Mesendoderm (in vitro differentiated cells): Measurements from ENCODE around the gene FGD4.
A peak's percentile ranks its signal among the peaks of the same experiment; 100 is the strongest.

Experiments used
- DNase-seq: peaks from one replicate; pipeline ENCODE4 v3.0.0; 2013
- H2AK5ac ChIP-seq: 2 replicates; pipeline ENCODE4 v1.6.1; 2013; ENCODE audit warnings: low read length, inconsistent platforms
- H2BK120ac ChIP-seq: 2 replicates; pipeline ENCODE4 v1.6.1; 2013; ENCODE audit warnings: low read depth, mild to moderate bottlenecking, low read length, moderate library complexity, mixed read lengths
- H2BK15ac ChIP-seq: replicated peaks from 2 replicates; pipeline ENCODE4 v1.6.1; 2013; ENCODE audit warnings: low read depth, mild to moderate bottlenecking, moderate library complexity
- H2BK5ac ChIP-seq: 2 replicates; pipeline ENCODE4 v1.6.1; 2013; ENCODE audit warnings: low read length, inconsistent platforms
- H3K18ac ChIP-seq: 2 replicates; pipeline ENCODE4 v1.6.1; 2013; ENCODE audit warnings: mild to moderate bottlenecking, low read length, mixed read lengths
- H3K23ac ChIP-seq: one replicate; pipeline ENCODE4 v1.6.1; 2013; ENCODE audit warnings: low read length
- H3K27ac ChIP-seq: 2 replicates; pipeline ENCODE4 v1.5.1; 2013; ENCODE audit warnings: low read depth, mild to moderate bottlenecking, inconsistent platforms, low read length, moderate library complexity
- H3K27me3 ChIP-seq: 2 replicates; pipeline ENCODE4 v1.6.1; 2013; ENCODE audit warnings: low read length, control low read depth, mild to moderate bottlenecking, inconsistent platforms; ENCODE audit not compliant: insufficient read depth, poor library complexity
- H3K36me3 ChIP-seq: 2 replicates; pipeline ENCODE4 v1.6.1; 2013; ENCODE audit warnings: low read length, inconsistent platforms; ENCODE audit not compliant: control insufficient read depth, insufficient read depth
- H3K4ac ChIP-seq: one replicate; pipeline ENCODE4 v1.6.1; 2013; ENCODE audit warnings: low read depth, mild to moderate bottlenecking, low read length, moderate library complexity
- H3K4me1 ChIP-seq: 2 replicates; pipeline ENCODE4 v1.6.1; 2013; ENCODE audit warnings: low read depth, low read length, inconsistent platforms; ENCODE audit not compliant: control insufficient read depth
- H3K4me2 ChIP-seq: 2 replicates; pipeline ENCODE4 v1.6.1; 2013; ENCODE audit warnings: low read length
- H3K4me3 ChIP-seq: 2 replicates; pipeline ENCODE4 v1.5.1; 2013; ENCODE audit warnings: mild to moderate bottlenecking, low read length
- H3K56ac ChIP-seq: one replicate; pipeline ENCODE4 v1.6.1; 2013; ENCODE audit warnings: low read length
- H3K79me1 ChIP-seq: 2 replicates; pipeline ENCODE4 v1.6.1; 2013; ENCODE audit warnings: low read length, inconsistent platforms
- H3K79me2 ChIP-seq: 2 replicates; pipeline ENCODE4 v1.6.1; 2013; ENCODE audit warnings: mild to moderate bottlenecking, low read length; ENCODE audit not compliant: control insufficient read depth, insufficient read depth
- H3K9ac ChIP-seq: 2 replicates; pipeline ENCODE4 v1.6.1; 2013; ENCODE audit warnings: low read length, inconsistent platforms
- H4K5ac ChIP-seq: one replicate; pipeline ENCODE4 v1.6.1; 2013; ENCODE audit warnings: low read length
- H4K8ac ChIP-seq: one replicate; pipeline ENCODE4 v1.6.1; 2013; ENCODE audit warnings: low read depth, mild to moderate bottlenecking, control low read depth, low read length, moderate library complexity
- WGBS: extraction: QIAGEN DNeasy Blood & Tissue Kit; methylation state at CpG from one replicate; pipeline ENCODE4 v1.1.7; 2013; ENCODE audit warnings: low lambda C conversion rate, missing lambda C conversion rate; ENCODE audit not compliant: insufficient coverage; ENCODE audit errors: extremely low coverage; 5-methylcytosine and 5-hydroxymethylcytosine counted together

Gene FGD4

GRCh38 chr12:32482226-32482625 lies 82.9 kb downstream of the FGD4 start:
- H3K79me2 ChIP-seq = no peaks in the 10 kb centered on the region
- no peak overlapping the region for H2BK5ac ChIP-seq
- no peak overlapping the region for H2AK5ac ChIP-seq
- H3K4me2 ChIP-seq = no peak overlapping the region
- no peak overlapping the region for H2BK15ac ChIP-seq
- no CpG with 5 or more reads among the region's 3 CpGs for WGBS
- no peaks in the 10 kb centered on the region for H3K79me1 ChIP-seq
- no peaks in the 10 kb centered on the region for H3K4me1 ChIP-seq
- H3K36me3 ChIP-seq = no peaks in the 10 kb centered on the region
- H3K4ac ChIP-seq = no peak overlapping the region
- no peak overlapping the region for H3K18ac ChIP-seq
- H3K9ac ChIP-seq = no peak overlapping the region
- no peak overlapping the region for H3K56ac ChIP-seq
- H4K5ac ChIP-seq = no peak overlapping the region
- no peak overlapping the region for H3K27ac ChIP-seq
- H2BK120ac ChIP-seq = no peak overlapping the region
- no peak overlapping the region for H3K23ac ChIP-seq
- no peak overlapping the region for H4K8ac ChIP-seq
- H3K27me3 ChIP-seq = no peaks in the 10 kb centered on the region
- DNase-seq = no peak
- no peak overlapping the region for H3K4me3 ChIP-seq

- Histone ChIP-seq H3K4me2 (no peak overlapping the region), H3K79me1 (no peaks in the 10 kb centered on the region), H3K56ac (no peak overlapping the region), H3K27ac (no peak overlapping the region), H3K4me1 (no peaks in the 10 kb centered on the region), H2BK15ac (no peak overlapping the region), H4K8ac (no peak overlapping the region), H2AK5ac (no peak overlapping the region), H3K79me2 (no peaks in the 10 kb centered on the region), H3K27me3 (no peaks in the 10 kb centered on the region), H3K9ac (no peak overlapping the region), H3K18ac (no peak overlapping the region), H2BK5ac (no peak overlapping the region), H3K36me3 (no peaks in the 10 kb centered on the region), H2BK120ac (no peak overlapping the region), H3K4me3 (no peak overlapping the region), H3K23ac (no peak overlapping the region), H3K4ac (no peak overlapping the region), H4K5ac (no peak overlapping the region)
- DNase-seq = no peak
These were observed 84.1 kb downstream of the FGD4 start for GRCh38 chr12:32483499-32483898.

GRCh38 chr12:32483993-32484392 lies 84.6 kb downstream of the FGD4 start:
- no peaks in the 10 kb centered on the region for H3K79me1 ChIP-seq
- no peak for DNase-seq
- WGBS = no CpG with 5 or more reads among the region's 1 CpG
- no peak overlapping the region for H2BK120ac ChIP-seq
- no peak overlapping the region for H3K9ac ChIP-seq
- no peak overlapping the region for H3K4ac ChIP-seq
- no peak overlapping the region for H3K56ac ChIP-seq
- H3K4me2 ChIP-seq = no peak overlapping the region
- no peaks in the 10 kb centered on the region for H3K27me3 ChIP-seq
- no peak overlapping the region for H3K4me3 ChIP-seq
- H3K18ac ChIP-seq = no peak overlapping the region
- no peak overlapping the region for H2AK5ac ChIP-seq
- no peak overlapping the region for H2BK15ac ChIP-seq
- no peak overlapping the region for H3K23ac ChIP-seq
- H3K36me3 ChIP-seq = no peaks in the 10 kb centered on the region
- H4K5ac ChIP-seq = no peak overlapping the region
- H3K79me2 ChIP-seq = peaks cover 1% of the 10 kb centered on the region
- no peak overlapping the region for H2BK5ac ChIP-seq
- H3K4me1 ChIP-seq = no peaks in the 10 kb centered on the region
- no peak overlapping the region for H4K8ac ChIP-seq
- H3K27ac ChIP-seq = no peak overlapping the region

GRCh38 chr12:32486158-32486557 lies 86.8 kb downstream of the FGD4 start:
- H3K36me3 ChIP-seq = no peaks in the 10 kb centered on the region
- H3K9ac ChIP-seq = no peak overlapping the region
- no peak overlapping the region for H3K27ac ChIP-seq
- WGBS = no CpG with 5 or more reads among the region's 2 CpGs
- no peaks in the 10 kb centered on the region for H3K4me1 ChIP-seq
- no peak overlapping the region for H2AK5ac ChIP-seq
- H4K5ac ChIP-seq = no peak overlapping the region
- H3K4me3 ChIP-seq = no peak overlapping the region
- no peaks in the 10 kb centered on the region for H3K79me1 ChIP-seq
- no peak overlapping the region for H2BK5ac ChIP-seq
- H3K79me2 ChIP-seq = peaks cover 2% of the 10 kb centered on the region
- no peak overlapping the region for H3K18ac ChIP-seq
- H3K4me2 ChIP-seq = no peak overlapping the region
- DNase-seq = peak; percentile 57
- H3K4ac ChIP-seq = no peak overlapping the region
- H3K56ac ChIP-seq = no peak overlapping the region
- H4K8ac ChIP-seq = no peak overlapping the region
- H2BK120ac ChIP-seq = no peak overlapping the region
- no peaks in the 10 kb centered on the region for H3K27me3 ChIP-seq
- H3K23ac ChIP-seq = no peak overlapping the region
- H2BK15ac ChIP-seq = no peak overlapping the region

- no CpG with 5 or more reads among the region's 2 CpGs for WGBS
- Histone ChIP-seq H3K27ac (no peak overlapping the region), H4K5ac (no peak overlapping the region), H3K4ac (no peak overlapping the region), H2AK5ac (no peak overlapping the region), H3K4me3 (no peak overlapping the region), H3K36me3 (no peaks in the 10 kb centered on the region), H4K8ac (no peak overlapping the region), H3K56ac (no peak overlapping the region), H2BK120ac (no peak overlapping the region), H3K79me2 (peaks cover 4% of the 10 kb centered on the region), H3K23ac (no peak overlapping the region), H3K18ac (no peak overlapping the region), H3K4me1 (no peaks in the 10 kb centered on the region), H2BK5ac (no peak overlapping the region), H3K4me2 (no peak overlapping the region), H3K9ac (no peak overlapping the region), H3K79me1 (peaks cover 2% of the 10 kb centered on the region), H3K27me3 (no peaks in the 10 kb centered on the region), H2BK15ac (no peak overlapping the region)
- no peak for DNase-seq
These were observed 88.8 kb downstream of the FGD4 start for GRCh38 chr12:32488132-32488531.

GRCh38 chr12:32489070-32489469 lies 89.7 kb downstream of the FGD4 start:
- Histone ChIP-seq H3K79me1 (peaks cover 4% of the 10 kb centered on the region), H3K56ac (no peak overlapping the region), H3K36me3 (no peaks in the 10 kb centered on the region), H4K5ac (no peak overlapping the region), H3K9ac (no peak overlapping the region), H4K8ac (no peak overlapping the region), H3K4me3 (no peak overlapping the region), H3K18ac (no peak overlapping the region), H3K27me3 (no peaks in the 10 kb centered on the region), H2BK15ac (no peak overlapping the region), H3K4me1 (no peaks in the 10 kb centered on the region), H3K27ac (no peak overlapping the region), H3K4me2 (no peak overlapping the region), H3K4ac (no peak overlapping the region), H2AK5ac (no peak overlapping the region), H2BK5ac (no peak overlapping the region), H3K23ac (no peak overlapping the region), H3K79me2 (peaks cover 8% of the 10 kb centered on the region), H2BK120ac (no peak overlapping the region)
- DNase-seq = no peak
- WGBS = no CpG with 5 or more reads among the region's 2 CpGs
